Panc1 (cell line): ENCODE measurements around the gene CLSTN2. TPM values are rescaled to one million over a fixed set of nuclear protein-coding genes. Genes with fewer than 3 reads are reported as not detected.

Experiments used
- ATAC-seq: fragments of 200-7000 bp; cut with Tn5 transposase; 2 replicates; pipeline ENCODE4 v1.9.1; 2020; ENCODE audit warnings: mild to moderate bottlenecking, moderate library complexity
- BruUV-seq: library from RNA; stranded (reverse); fragments of 400-500 nt; replicated peaks from 2 replicates; lab custom pipeline; 2021; lab: Mats Ljungman, UMichigan
- CTCF ChIA-PET: fragments of 300-600 bp; sonication (Branson Sonifier 250); formaldehyde crosslinking; loops from one replicate; lab custom pipeline; 2022; ENCODE audit warnings: antibody characterized with exemption; lab: Charles Lee
- POLR2A ChIA-PET: fragments of 300-600 bp; sonication (Branson Sonifier 250); formaldehyde crosslinking; loops from one replicate; lab custom pipeline; 2022; ENCODE audit warnings: antibody characterized with exemption; lab: Charles Lee
- DNase-seq: peaks from one replicate; pipeline ENCODE4 v3.0.0-alpha.2; 2010; ENCODE audit warnings: low read depth, low spot score
- H3K27ac ChIP-seq: 2 replicates; pipeline ENCODE4 v1.5.1; 2011; ENCODE audit warnings: mild to moderate bottlenecking, low read length, inconsistent platforms
- H3K27me3 ChIP-seq: fragments of 200-500 bp; sonication (Bioruptor generic); 2 replicates; pipeline ENCODE4 v1.6.0; 2014; ENCODE audit warnings: low read length, inconsistent platforms; ENCODE audit not compliant: control insufficient read depth, insufficient read depth
- H3K36me3 ChIP-seq: fragments of 200-500 bp; sonication (Bioruptor generic); 2 replicates; pipeline ENCODE4 v1.5.1; 2014; ENCODE audit warnings: inconsistent platforms, mild to moderate bottlenecking, low read length, moderate library complexity; ENCODE audit not compliant: control insufficient read depth, insufficient read depth
- H3K4me1 ChIP-seq: 2 replicates; pipeline ENCODE4 v1.5.1; 2011; ENCODE audit warnings: inconsistent platforms, mild to moderate bottlenecking, low read length, moderate library complexity; ENCODE audit not compliant: control insufficient read depth, insufficient read depth
- H3K4me3 ChIP-seq, 2 experiments: 2 replicates each; pipeline ENCODE4 v1.5.1; 2011 to 2012; ENCODE audit warnings: low read depth in 2 of 2, low read length in 2 of 2, mild to moderate bottlenecking in 2 of 2, inconsistent platforms in 1 of 2, moderate library complexity in 1 of 2
- H3K9me3 ChIP-seq: fragments of 200-500 bp; sonication (Bioruptor generic); 2 replicates; pipeline ENCODE4 v1.5.1; 2014; ENCODE audit warnings: low read depth, mild to moderate bottlenecking, inconsistent platforms, low read length, moderate library complexity; ENCODE audit not compliant: control insufficient read depth, insufficient read depth
- POLR2AphosphoS5 ChIP-seq: IDR thresholded peaks from 2 replicates; pipeline ENCODE4 v1.6.1; 2012; ENCODE audit warnings: mild to moderate bottlenecking, low read depth, low read length, moderate library complexity
- SIN3A ChIP-seq: IDR thresholded peaks from 2 replicates; pipeline ENCODE4 v1.6.1; 2012; ENCODE audit warnings: low read depth, mild to moderate bottlenecking, low read length, moderate library complexity, borderline replicate concordance; ENCODE audit not compliant: insufficient read depth
- TCF7L2 ChIP-seq: IDR thresholded peaks from 2 replicates; pipeline ENCODE4 v1.6.1; 2011; ENCODE audit warnings: mild to moderate bottlenecking, low read depth, low read length, inconsistent platforms
- in situ Hi-C: cut with HindIII; loops from 2 replicates; pipeline ENCODE4 v1.10.0; 2016; ENCODE audit warnings: low sequenced_read_pairs, low pct_unique_long_range_greater_than_20kb
- intact Hi-C: fragments of 100-400 bp; cut with micrococcal nuclease; formaldehyde crosslinking; loops from one replicate; pipeline ENCODE4 v1.10.0; 2022; ENCODE audit not compliant: unreplicated experiment
- total RNA-seq: library from RNA; stranded (reverse); gene quantifications from one replicate; pipeline ENCODE4 v1.2.1, GENCODE V29; 2021; ENCODE audit not compliant: unreplicated experiment
- TF ChIP-seq, protein P1 (sequence below), 2 experiments: IDR thresholded peaks; 2 replicates each; pipeline ENCODE4 v1.6.1; 2011 to 2012; ENCODE audit warnings: low read depth in 2 of 2, control low read depth in 1 of 2, low read length in 1 of 2, mild to moderate bottlenecking in 1 of 2, moderate library complexity in 1 of 2; ENCODE audit not compliant: insufficient read depth in 1 of 2
- TF ChIP-seq, protein P2 (sequence below): fragments of 450-650 bp; IDR thresholded peaks from 2 replicates; pipeline ENCODE4 v1.5.1; 2017; ENCODE audit warnings: mild to moderate bottlenecking

Gene CLSTN2
- total RNA-seq, 1 experiment from 2014 or later, result 0.03 TPM

DNA sequence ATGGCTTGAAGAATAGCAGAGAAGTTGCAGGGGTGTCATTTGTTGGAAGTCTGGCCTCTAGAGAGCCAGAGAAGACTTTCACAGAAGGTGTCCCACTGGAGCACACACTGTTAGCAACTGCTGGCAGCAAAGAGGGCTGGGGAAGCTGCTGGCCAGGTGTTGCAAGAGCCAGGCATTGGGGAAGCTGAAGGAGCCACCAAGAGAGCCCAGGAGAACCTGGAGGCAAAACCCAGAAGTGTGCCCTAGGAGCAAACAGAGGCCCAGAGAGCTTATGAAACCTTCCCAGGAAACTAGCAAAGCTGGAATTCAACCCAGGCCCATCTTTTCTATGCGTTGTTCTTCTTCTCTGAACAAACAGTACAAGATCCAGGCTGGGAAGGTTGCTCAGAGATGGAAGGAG lies 610.2 kb downstream of the CLSTN2 start:
- Histone ChIP-seq H3K27ac (no peak overlapping the region), H3K36me3 (no peaks in the 10 kb centered on the region), H3K9me3 (no peaks in the 10 kb centered on the region), H3K4me1 (no peaks in the 10 kb centered on the region), H3K27me3 (no peaks in the 10 kb centered on the region), H3K4me3 (no peak overlapping the region)
- intact Hi-C loops, result no loop called here
- in situ Hi-C loops, result no loop called here
- no peak for DNase-seq
- ChIA-PET CTCF (no interaction called here), POLR2A (no interaction called here)
- no peak for ATAC-seq
- no peak for TF ChIP-seq TCF7L2
- TF ChIP-seq SIN3A, result no peak
- TF ChIP-seq, protein P1, sequence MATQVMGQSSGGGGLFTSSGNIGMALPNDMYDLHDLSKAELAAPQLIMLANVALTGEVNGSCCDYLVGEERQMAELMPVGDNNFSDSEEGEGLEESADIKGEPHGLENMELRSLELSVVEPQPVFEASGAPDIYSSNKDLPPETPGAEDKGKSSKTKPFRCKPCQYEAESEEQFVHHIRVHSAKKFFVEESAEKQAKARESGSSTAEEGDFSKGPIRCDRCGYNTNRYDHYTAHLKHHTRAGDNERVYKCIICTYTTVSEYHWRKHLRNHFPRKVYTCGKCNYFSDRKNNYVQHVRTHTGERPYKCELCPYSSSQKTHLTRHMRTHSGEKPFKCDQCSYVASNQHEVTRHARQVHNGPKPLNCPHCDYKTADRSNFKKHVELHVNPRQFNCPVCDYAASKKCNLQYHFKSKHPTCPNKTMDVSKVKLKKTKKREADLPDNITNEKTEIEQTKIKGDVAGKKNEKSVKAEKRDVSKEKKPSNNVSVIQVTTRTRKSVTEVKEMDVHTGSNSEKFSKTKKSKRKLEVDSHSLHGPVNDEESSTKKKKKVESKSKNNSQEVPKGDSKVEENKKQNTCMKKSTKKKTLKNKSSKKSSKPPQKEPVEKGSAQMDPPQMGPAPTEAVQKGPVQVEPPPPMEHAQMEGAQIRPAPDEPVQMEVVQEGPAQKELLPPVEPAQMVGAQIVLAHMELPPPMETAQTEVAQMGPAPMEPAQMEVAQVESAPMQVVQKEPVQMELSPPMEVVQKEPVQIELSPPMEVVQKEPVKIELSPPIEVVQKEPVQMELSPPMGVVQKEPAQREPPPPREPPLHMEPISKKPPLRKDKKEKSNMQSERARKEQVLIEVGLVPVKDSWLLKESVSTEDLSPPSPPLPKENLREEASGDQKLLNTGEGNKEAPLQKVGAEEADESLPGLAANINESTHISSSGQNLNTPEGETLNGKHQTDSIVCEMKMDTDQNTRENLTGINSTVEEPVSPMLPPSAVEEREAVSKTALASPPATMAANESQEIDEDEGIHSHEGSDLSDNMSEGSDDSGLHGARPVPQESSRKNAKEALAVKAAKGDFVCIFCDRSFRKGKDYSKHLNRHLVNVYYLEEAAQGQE (IDR thresholded peaks at IDR 0.05; ENCODE audit: insufficient read depth in 1 of 2, low read depth in 2 of 2, low read length in 1 of 2), result no peak
- no peak for TF ChIP-seq POLR2AphosphoS5
- TF ChIP-seq, protein P2, sequence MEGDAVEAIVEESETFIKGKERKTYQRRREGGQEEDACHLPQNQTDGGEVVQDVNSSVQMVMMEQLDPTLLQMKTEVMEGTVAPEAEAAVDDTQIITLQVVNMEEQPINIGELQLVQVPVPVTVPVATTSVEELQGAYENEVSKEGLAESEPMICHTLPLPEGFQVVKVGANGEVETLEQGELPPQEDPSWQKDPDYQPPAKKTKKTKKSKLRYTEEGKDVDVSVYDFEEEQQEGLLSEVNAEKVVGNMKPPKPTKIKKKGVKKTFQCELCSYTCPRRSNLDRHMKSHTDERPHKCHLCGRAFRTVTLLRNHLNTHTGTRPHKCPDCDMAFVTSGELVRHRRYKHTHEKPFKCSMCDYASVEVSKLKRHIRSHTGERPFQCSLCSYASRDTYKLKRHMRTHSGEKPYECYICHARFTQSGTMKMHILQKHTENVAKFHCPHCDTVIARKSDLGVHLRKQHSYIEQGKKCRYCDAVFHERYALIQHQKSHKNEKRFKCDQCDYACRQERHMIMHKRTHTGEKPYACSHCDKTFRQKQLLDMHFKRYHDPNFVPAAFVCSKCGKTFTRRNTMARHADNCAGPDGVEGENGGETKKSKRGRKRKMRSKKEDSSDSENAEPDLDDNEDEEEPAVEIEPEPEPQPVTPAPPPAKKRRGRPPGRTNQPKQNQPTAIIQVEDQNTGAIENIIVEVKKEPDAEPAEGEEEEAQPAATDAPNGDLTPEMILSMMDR, result no peak
- BruUV-seq, result no TSS peak

DNA sequence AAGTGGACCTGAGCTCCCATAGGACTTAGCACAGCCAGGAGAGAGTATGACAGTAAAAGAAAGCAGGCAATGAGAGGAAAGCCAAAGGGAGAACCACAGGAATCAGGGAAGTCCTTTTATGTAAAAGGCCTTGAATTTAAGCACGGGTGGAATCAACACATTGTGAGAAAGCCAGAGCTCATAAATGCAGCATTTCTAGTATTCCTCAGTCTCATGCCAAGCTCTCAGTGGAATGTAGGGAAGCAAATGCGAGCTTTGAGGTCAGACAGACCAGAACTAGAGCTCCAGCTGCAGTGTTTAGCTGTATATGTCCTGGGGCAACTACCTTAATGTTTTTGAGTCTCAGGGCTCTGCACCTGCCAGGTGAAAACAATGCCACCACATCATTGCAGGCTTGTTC lies 610.8 kb downstream of the CLSTN2 start:
- BruUV-seq, result no TSS peak
- ATAC-seq, result no peak
- POLR2A ChIA-PET, result no interaction called here
- in situ Hi-C loops (no loop called here), intact Hi-C loops (no loop called here)
- TF ChIP-seq POLR2AphosphoS5, result no peak
- TF ChIP-seq, protein P2, result no peak
- TF ChIP-seq TCF7L2, result no peak
- TF ChIP-seq, protein P1 (IDR thresholded peaks at IDR 0.05; ENCODE audit: insufficient read depth in 1 of 2, low read depth in 2 of 2, low read length in 1 of 2), result no peak
- TF ChIP-seq SIN3A, result no peak
- no peaks in the 10 kb centered on the region for H3K36me3 ChIP-seq
- H3K27me3 ChIP-seq, result no peaks in the 10 kb centered on the region
- H3K4me3 ChIP-seq, result no peak overlapping the region
- no peak for DNase-seq
- H3K27ac ChIP-seq, result no peak overlapping the region
- H3K4me1 ChIP-seq, result no peaks in the 10 kb centered on the region
- no peaks in the 10 kb centered on the region for H3K9me3 ChIP-seq
- CTCF ChIA-PET, result no interaction called here
